Ovary (tissue), 9 donors: ENCODE results near the gene CAMTA1. TPM values are rescaled to one million over a fixed set of nuclear protein-coding genes. Genes with fewer than 3 reads are reported as not detected.
A peak's percentile ranks its signal among the peaks of the same experiment; 100 is the strongest.

Source experiments
- DNase-seq, 5 donors: peaks; one replicate each; pipeline ENCODE4 v3.0.0-alpha.2; 2019 to 2020
- H3K27ac ChIP-seq, 2 donors: fragments of 200-600 bp; one replicate each; pipeline versions ENCODE4 v1.5.1 to v1.8.0; 2019 to 2022
- H3K27me3 ChIP-seq: fragments of 200-600 bp; one replicate; pipeline ENCODE4 v1.8.0; 2022
- H3K36me3 ChIP-seq: fragments of 200-600 bp; sonication (generic); one replicate; pipeline ENCODE4 v1.5.1; 2019
- H3K4me1 ChIP-seq: one replicate; pipeline ENCODE4 v1.8.1; 2013; ENCODE audit warnings: mild to moderate bottlenecking, moderate library complexity; ENCODE audit not compliant: insufficient read depth
- H3K4me3 ChIP-seq: fragments of 200-600 bp; sonication (generic); one replicate; pipeline ENCODE4 v1.5.1; 2017
- H3K9me3 ChIP-seq, 2 donors: fragments of 200-600 bp in 1 of 2; sonication (generic) in 1 of 2; one replicate each; pipeline versions ENCODE4 v1.5.1 to v1.8.1; 2013 to 2019; ENCODE audit warnings: mild to moderate bottlenecking in 1 of 2, moderate library complexity in 1 of 2
- CTCF ChIP-seq, 3 donors: fragments of 450-650 bp in 2 of 3; fragments of 200-600 bp in 1 of 3; IDR thresholded peaks; one replicate each; pipeline versions ENCODE4 v1.5.1 to v1.8.0; 2016 to 2022; ENCODE audit warnings: antibody characterized with exemption in 3 of 3, mild to moderate bottlenecking in 1 of 3
- EP300 ChIP-seq: sonication (generic); formaldehyde crosslinking; IDR thresholded peaks from one replicate; pipeline ENCODE4 v1.6.1; 2017; ENCODE audit warnings: antibody characterized with exemption
- POLR2A ChIP-seq: fragments of 450-650 bp; IDR thresholded peaks from one replicate; pipeline ENCODE4 v1.6.1; 2017; ENCODE audit warnings: antibody characterized with exemption, mild to moderate bottlenecking, moderate library complexity
- WGBS, 3 donors: extraction: QIAGEN DNeasy Blood & Tissue Kit in 1 of 3; methylation state at CpG; one replicate each; pipeline versions ENCODE4 v1.1.5 to v1.1.7; 2013 to 2017; 5-methylcytosine and 5-hydroxymethylcytosine counted together
- intact Hi-C, 4 donors: fragments of 100-400 bp; cut with DNase I; formaldehyde crosslinking; loops; one replicate each; pipeline versions ENCODE4 v1.11.0 to v1.15.1; 2022 to 2023
- polyA plus RNA-seq, 2 donors: library from polyadenylated mRNA; stranded (reverse); fragments of 200-250 nt in 1 of 2; fragments of 350-450 nt in 1 of 2; fragmentation: Illumina TruSeq in 1 of 2; extraction: RNeasy Lipid Tissue Mini Kit (QIAGEN cat#74804) in 1 of 2; gene quantifications; one replicate each; pipeline ENCODE4 v1.2.3, GENCODE V29; 2013 to 2014
- total RNA-seq, 7 donors: library from RNA; depleted of rRNA in 2 of 7; stranded (reverse); fragments of >200 nt in 2 of 7; fragmentation: NEBNext Ultra II Directional in 3 of 7; extraction: Animal tissue kit (Norgen Biotek cat#: 25700) in 3 of 7; gene quantifications; one replicate each; pipeline versions ENCODE4 v1.1.0 to v1.2.4, GENCODE V29; 2016 to 2023
- donor health status: DM: no; HTN: no; CAD: no; lungs with moderate emphysema.
- donor health status: DM: no; HTN: no; CAD: no.
- donor health status: Bipolar disorder and iron deficiency.
- donor health status: DM: yes; HTN: yes; CAD: no.
- donor health status: DM: no; HTN: no; CAD: no.
- donor health status: DM: yes; HTN: yes; CAD: no.

The CAMTA1 gene
- total and polyA plus RNA-seq, 9 donors: 51.1 to 150 (median 67.4) TPM

GRCh38 chr1:6961289-6961688 lies 176.0 kb downstream of the CAMTA1 start:
- Histone ChIP-seq H3K36me3 (no peaks in the 10 kb centered on the region), H3K27me3 (no peaks in the 10 kb centered on the region), H3K4me3 (no peak overlapping the region), H3K9me3 (no peaks in the 10 kb centered on the region), H3K4me1 (peaks cover 16% of the 10 kb centered on the region), H3K27ac (no peak overlapping the region)
- no peak for DNase-seq
- no peak for TF ChIP-seq CTCF (IDR thresholded peaks at IDR 0.05)
- TF ChIP-seq EP300: no peak
- no peak for TF ChIP-seq POLR2A
- WGBS, 3 donors: 88 to 93% (median 92%) methylated on average over 13 of the region's 13 CpGs
- intact Hi-C loops: no loop called here

GRCh38 chr1:6961905-6962477 lies 176.7 kb downstream of the CAMTA1 start:
- Histone ChIP-seq H3K27ac (no peak overlapping the region), H3K4me1 (peaks cover 16% of the 10 kb centered on the region), H3K27me3 (no peaks in the 10 kb centered on the region), H3K36me3 (no peaks in the 10 kb centered on the region), H3K4me3 (no peak overlapping the region), H3K9me3 (no peaks in the 10 kb centered on the region)
- 51 to 59% (median 52%) methylated on average over 31 of the region's 31 CpGs for WGBS, 3 donors
- peak in 1 of 5 donors; percentile 37 for DNase-seq
- TF ChIP-seq EP300 (no peak), POLR2A (no peak), CTCF (IDR thresholded peaks at IDR 0.05) (no peak)
- intact Hi-C loops: no loop called here

- Histone ChIP-seq H3K36me3 (no peaks in the 10 kb centered on the region), H3K9me3 (no peaks in the 10 kb centered on the region), H3K27me3 (no peaks in the 10 kb centered on the region), H3K4me3 (no peak overlapping the region), H3K4me1 (peaks cover 16% of the 10 kb centered on the region), H3K27ac (no peak overlapping the region)
- intact Hi-C loops: no loop called here
- WGBS, 3 donors: 9 to 12% (median 11%) methylated on average over 10 to 14 of the region's 14 CpGs
- peak in 4 of 5 donors; percentile 41 to 65 (median 50) for DNase-seq
- TF ChIP-seq EP300 (no peak), POLR2A (no peak), CTCF (IDR thresholded peaks at IDR 0.05) (no peak)
Observed at GRCh38 chr1:6962478-6962995, 177.3 kb downstream of the CAMTA1 start.

- H3K27me3 ChIP-seq: no peaks in the 10 kb centered on the region
- H3K36me3 ChIP-seq: no peaks in the 10 kb centered on the region
- peaks cover 16% of the 10 kb centered on the region for H3K4me1 ChIP-seq
- no peak for TF ChIP-seq POLR2A
- TF ChIP-seq EP300: no peak
- TF ChIP-seq CTCF (IDR thresholded peaks at IDR 0.05): no peak
- no peak overlapping the region for H3K27ac ChIP-seq
- H3K9me3 ChIP-seq: no peaks in the 10 kb centered on the region
- intact Hi-C loops: no loop called here
- WGBS, 3 donors: 27 to 37% (median 35%) methylated on average over 41 of the region's 41 CpGs
- no peak overlapping the region for H3K4me3 ChIP-seq
- DNase-seq: peak in 4 of 5 donors; percentile 62 to 71 (median 64)
Observed at GRCh38 chr1:6962996-6963911, 178.0 kb downstream of the CAMTA1 start.
